RWPE2 (cell line): Measurements from ENCODE around the gene XPR1.

Experiments used
- ATAC-seq: fragments of 200-7000 bp; cut with Tn5 transposase; 3 replicates; pipeline ENCODE4 v1.9.1; 2021; ENCODE audit warnings: low read depth
- DNase-seq: peaks from one replicate; pipeline ENCODE4 v3.0.0-alpha.2; 2020; ENCODE audit warnings: low spot score
- H3K27ac ChIP-seq: fragments of 450-650 bp; 2 replicates; pipeline ENCODE4 v1.5.1; 2017; ENCODE audit warnings: mild to moderate bottlenecking; ENCODE audit not compliant: poor library complexity, severe bottlenecking
- H3K27me3 ChIP-seq: fragments of 250-450 bp; sonication (Bioruptor Pico); 2 replicates; pipeline ENCODE4 v1.5.1; 2021; ENCODE audit warnings: mild to moderate bottlenecking, moderate library complexity; ENCODE audit not compliant: insufficient read depth, poor library complexity, severe bottlenecking
- H3K36me3 ChIP-seq: fragments of 250-450 bp; sonication (Bioruptor Pico); 2 replicates; pipeline ENCODE4 v1.5.1; 2020; ENCODE audit warnings: low read depth, mild to moderate bottlenecking, moderate library complexity
- H3K4me1 ChIP-seq: fragments of 250-450 bp; sonication (Bioruptor Pico); 2 replicates; pipeline ENCODE4 v1.5.1; 2021; ENCODE audit warnings: mild to moderate bottlenecking, moderate library complexity; ENCODE audit not compliant: insufficient read depth, poor library complexity, severe bottlenecking
- H3K4me3 ChIP-seq: fragments of 250-450 bp; sonication (Bioruptor Pico); 2 replicates; pipeline ENCODE4 v1.5.1; 2021; ENCODE audit warnings: mild to moderate bottlenecking, moderate library complexity; ENCODE audit not compliant: severe bottlenecking
- H3K9me3 ChIP-seq: fragments of 250-450 bp; sonication (Bioruptor Pico); 2 replicates; pipeline ENCODE4 v1.5.1; 2021; ENCODE audit warnings: mild to moderate bottlenecking, moderate library complexity; ENCODE audit not compliant: severe bottlenecking
- TF ChIP-seq, protein P1 (sequence below): fragments of 450-650 bp; IDR thresholded peaks from one replicate; pipeline ENCODE4 v1.5.1; 2017; ENCODE audit warnings: mild to moderate bottlenecking, moderate library complexity; ENCODE audit not compliant: poor library complexity, severe bottlenecking

Gene XPR1

DNA sequence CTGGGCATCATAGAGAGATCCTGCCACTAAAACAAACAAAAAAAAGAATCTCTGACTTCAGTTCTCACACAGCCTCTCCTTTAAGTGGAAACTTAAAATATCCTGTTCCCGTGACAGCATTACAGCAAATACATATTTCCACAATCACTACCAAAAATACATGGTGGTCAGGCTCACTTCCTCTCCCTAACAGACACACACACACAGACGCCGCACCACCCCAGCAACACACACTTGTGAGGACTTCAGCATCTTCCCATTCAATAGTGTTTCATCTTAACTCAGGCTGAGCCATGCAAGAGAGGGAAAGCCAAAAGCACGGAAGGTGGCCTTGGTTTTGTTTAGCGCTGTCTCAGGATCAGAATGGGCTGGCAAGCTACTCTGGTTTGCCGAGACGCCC, 302.7 kb downstream of the XPR1 start:
- Histone ChIP-seq H3K4me3 (no peak overlapping the region), H3K27me3 (no peaks in the 10 kb centered on the region), H3K4me1 (no peaks in the 10 kb centered on the region), H3K9me3 (no peaks in the 10 kb centered on the region), H3K27ac (no peak overlapping the region), H3K36me3 (no peaks in the 10 kb centered on the region)
- ATAC-seq (no peak), DNase-seq (no peak)
- TF ChIP-seq, protein P1, sequence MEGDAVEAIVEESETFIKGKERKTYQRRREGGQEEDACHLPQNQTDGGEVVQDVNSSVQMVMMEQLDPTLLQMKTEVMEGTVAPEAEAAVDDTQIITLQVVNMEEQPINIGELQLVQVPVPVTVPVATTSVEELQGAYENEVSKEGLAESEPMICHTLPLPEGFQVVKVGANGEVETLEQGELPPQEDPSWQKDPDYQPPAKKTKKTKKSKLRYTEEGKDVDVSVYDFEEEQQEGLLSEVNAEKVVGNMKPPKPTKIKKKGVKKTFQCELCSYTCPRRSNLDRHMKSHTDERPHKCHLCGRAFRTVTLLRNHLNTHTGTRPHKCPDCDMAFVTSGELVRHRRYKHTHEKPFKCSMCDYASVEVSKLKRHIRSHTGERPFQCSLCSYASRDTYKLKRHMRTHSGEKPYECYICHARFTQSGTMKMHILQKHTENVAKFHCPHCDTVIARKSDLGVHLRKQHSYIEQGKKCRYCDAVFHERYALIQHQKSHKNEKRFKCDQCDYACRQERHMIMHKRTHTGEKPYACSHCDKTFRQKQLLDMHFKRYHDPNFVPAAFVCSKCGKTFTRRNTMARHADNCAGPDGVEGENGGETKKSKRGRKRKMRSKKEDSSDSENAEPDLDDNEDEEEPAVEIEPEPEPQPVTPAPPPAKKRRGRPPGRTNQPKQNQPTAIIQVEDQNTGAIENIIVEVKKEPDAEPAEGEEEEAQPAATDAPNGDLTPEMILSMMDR = no peak

DNA sequence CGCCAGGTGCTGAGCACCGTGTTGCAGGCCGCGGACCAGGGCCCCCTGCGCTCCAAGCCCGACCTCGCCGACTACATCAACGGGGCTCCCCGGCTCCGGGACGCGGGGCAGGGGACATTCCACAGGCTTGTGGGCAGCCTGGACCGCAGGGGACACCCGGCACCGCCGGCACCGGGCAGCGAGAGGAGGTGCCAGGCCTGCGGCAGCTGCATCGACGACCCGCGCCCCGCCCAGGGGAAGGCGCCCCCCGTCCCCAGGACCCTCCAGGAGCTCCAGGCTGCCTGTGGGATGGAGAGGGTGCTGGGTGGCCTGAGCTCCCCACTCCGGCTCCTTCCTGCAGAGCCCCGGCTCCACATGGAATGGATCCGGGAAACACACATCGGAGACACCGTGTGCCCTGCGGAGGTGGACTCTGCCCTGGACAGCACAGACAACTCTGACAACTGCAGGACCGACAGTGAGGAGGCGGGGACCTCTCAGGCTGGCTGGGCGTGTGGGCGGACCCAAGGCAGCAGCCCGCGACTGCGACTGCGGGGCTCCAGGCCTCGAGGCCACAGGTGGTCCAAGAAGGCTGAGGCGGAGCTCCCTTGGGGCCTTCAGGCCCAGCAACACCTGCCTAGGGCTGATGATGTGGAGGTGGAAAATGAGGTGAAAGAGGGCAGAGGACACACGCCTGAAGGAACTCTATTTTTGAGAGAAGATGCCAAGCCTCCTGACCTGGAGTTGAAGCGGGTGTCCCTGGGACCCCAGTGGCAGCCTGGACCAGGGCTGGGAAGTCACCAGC, 303.7 kb downstream of the XPR1 start:
- TF ChIP-seq, protein P1 = no peak
- Histone ChIP-seq H3K4me1 (no peaks in the 10 kb centered on the region), H3K36me3 (no peaks in the 10 kb centered on the region), H3K27me3 (no peaks in the 10 kb centered on the region), H3K4me3 (no peak overlapping the region), H3K27ac (no peak overlapping the region), H3K9me3 (no peaks in the 10 kb centered on the region)
- DNase-seq (no peak), ATAC-seq (no peak)

GRCh38 chr1:180936110-180937011, 304.5 kb downstream of the XPR1 start:
- DNase-seq (no peak), ATAC-seq (no peak)
- H3K4me1 ChIP-seq = no peaks in the 10 kb centered on the region
- no peak overlapping the region for H3K27ac ChIP-seq
- no peaks in the 10 kb centered on the region for H3K9me3 ChIP-seq
- H3K4me3 ChIP-seq = no peak overlapping the region
- no peaks in the 10 kb centered on the region for H3K27me3 ChIP-seq
- H3K36me3 ChIP-seq = no peaks in the 10 kb centered on the region
- TF ChIP-seq, protein P1 = no peak

DNA sequence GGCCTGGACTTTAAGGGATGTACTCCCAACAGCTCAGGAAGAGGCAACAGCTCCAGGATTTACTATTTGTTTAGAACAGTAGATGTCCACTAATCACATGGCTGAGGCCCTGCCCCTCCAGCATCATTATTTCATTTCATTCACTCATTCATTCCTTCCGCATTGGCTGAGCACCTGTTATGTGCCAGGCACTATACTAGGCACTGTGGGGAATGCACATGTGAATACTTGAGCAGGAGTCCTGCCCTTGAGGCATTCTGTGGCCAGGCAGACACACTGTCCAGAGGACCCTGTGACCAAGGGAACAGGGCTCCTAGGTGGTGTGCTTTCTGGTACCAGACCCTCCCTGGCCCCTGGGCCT, 305.2 kb downstream of the XPR1 start:
- DNase-seq (no peak), ATAC-seq (no peak)
- TF ChIP-seq, protein P1 = no peak
- Histone ChIP-seq H3K9me3 (no peaks in the 10 kb centered on the region), H3K27ac (no peak overlapping the region), H3K4me3 (no peak overlapping the region), H3K36me3 (no peaks in the 10 kb centered on the region), H3K4me1 (no peaks in the 10 kb centered on the region), H3K27me3 (no peaks in the 10 kb centered on the region)
